Spleen (tissue), 11 donors: ENCODE results near the gene TMPRSS4. TPM values are rescaled to one million over a fixed set of nuclear protein-coding genes. Genes with fewer than 3 reads are reported as not detected.

ENCODE experiments used
- DNase-seq: peaks from one replicate; pipeline ENCODE4 v3.0.0-alpha.2; 2020
- H3K27ac ChIP-seq, 8 donors: fragments of 200-600 bp; sonication (generic) in 7 of 8; 1 replicate in 4 of 8; 2 replicates in 4 of 8; pipeline versions ENCODE4 v1.5.0 to v1.8.0; 2016 to 2021; ENCODE audit warnings: inconsistent platforms in 4 of 8, mild to moderate bottlenecking in 4 of 8, moderate library complexity in 1 of 8
- H3K27me3 ChIP-seq, 7 donors: fragments of 200-600 bp; sonication (generic) in 6 of 7; replicated peaks in 1 of 7; 1 replicate in 4 of 7; 2 replicates in 3 of 7; pipeline versions ENCODE4 v1.5.0 to v1.8.0; 2016 to 2021; ENCODE audit warnings: inconsistent platforms in 3 of 7, mild to moderate bottlenecking in 1 of 7
- H3K36me3 ChIP-seq, 6 donors: fragments of 200-600 bp; sonication (generic) in 5 of 6; 1 replicate in 4 of 6; 2 replicates in 2 of 6; pipeline versions ENCODE4 v1.5.0 to v1.8.0; 2016 to 2021; ENCODE audit warnings: inconsistent platforms in 2 of 6
- H3K4me1 ChIP-seq, 6 donors: fragments of 200-600 bp; sonication (generic) in 5 of 6; 1 replicate in 3 of 6; 2 replicates in 3 of 6; pipeline versions ENCODE4 v1.5.0 to v1.8.0; 2016 to 2021; ENCODE audit warnings: inconsistent platforms in 3 of 6
- H3K4me3 ChIP-seq, 8 donors: fragments of 200-600 bp; sonication (generic) in 7 of 8; 1 replicate in 4 of 8; 2 replicates in 4 of 8; pipeline versions ENCODE4 v1.5.0 to v1.8.0; 2016 to 2021; ENCODE audit warnings: inconsistent platforms in 4 of 8, mild to moderate bottlenecking in 4 of 8, moderate library complexity in 2 of 8
- H3K9me3 ChIP-seq, 8 donors: fragments of 200-600 bp; sonication (generic) in 7 of 8; 1 replicate in 4 of 8; 2 replicates in 4 of 8; pipeline versions ENCODE4 v1.5.0 to v1.8.0; 2016 to 2021; ENCODE audit warnings: inconsistent platforms in 4 of 8
- POLR2A ChIP-seq, 3 donors: fragments of 450-650 bp; IDR thresholded peaks; one replicate each; pipeline ENCODE4 v1.5.1; 2017; ENCODE audit warnings: antibody characterized with exemption in 3 of 3, mild to moderate bottlenecking in 1 of 3
- POLR2AphosphoS5 ChIP-seq, 3 donors: sonication (generic); formaldehyde crosslinking; IDR thresholded peaks; one replicate each; pipeline ENCODE4 v1.5.1; 2017; ENCODE audit warnings: antibody characterized with exemption in 3 of 3
- WGBS, 5 donors: extraction: QIAGEN DNeasy Blood & Tissue Kit in 3 of 5; methylation state at CpG; one replicate each; pipeline versions ENCODE4 v1.1.5 to v1.1.7; 2013 to 2018; 5-methylcytosine and 5-hydroxymethylcytosine counted together
- intact Hi-C: fragments of 100-400 bp; cut with DNase I; formaldehyde crosslinking; loops from one replicate; pipeline ENCODE4 v1.15.0; 2023; ENCODE audit warnings: low total_unique reads
- polyA plus RNA-seq, 3 donors: library from polyadenylated mRNA; stranded (reverse); fragments of 200-250 nt; gene quantifications; one replicate each; pipeline ENCODE4 v1.2.1, GENCODE V29; 2013
- total RNA-seq, 7 donors: library from RNA; depleted of rRNA in 3 of 7; stranded (reverse); fragments of >200 nt in 3 of 7; fragmentation: NEBNext Ultra II Directional in 4 of 7; extraction: Animal tissue kit (Norgen Biotek cat#: 25700) in 4 of 7; gene quantifications; one replicate each; pipeline versions ENCODE4 v1.1.0 to v1.2.1, GENCODE V29; 2016 to 2021
- TF ChIP-seq, protein P1 (sequence below), 11 experiments: fragments of 200-600 bp in 7 of 11; fragments of 450-650 bp in 4 of 11; sonication (generic) in 4 of 11; IDR thresholded peaks in 8 of 11; conservative IDR thresholded peaks in 3 of 11; 1 replicate in 7 of 11; 2 replicates in 4 of 11; pipeline versions ENCODE4 v1.4.0 to v1.8.0; 2016 to 2021; ENCODE audit warnings: antibody characterized with exemption in 11 of 11, inconsistent platforms in 4 of 11, mild to moderate bottlenecking in 1 of 11
- donor health status: healthy with polysubstance abuse.
- donor health status: DM: no; HTN: no; CAD: no; lungs with moderate emphysema.
- donor health status: DM: no; HTN: no; CAD: no.
- donor health status: Bipolar disorder and iron deficiency.
- donor health status: healthy.
- donor health status: DM: no; HTN: no; CAD: no.
- donor health status: DM: yes; HTN: yes; CAD: no.

TMPRSS4 gene
- total and polyA plus RNA-seq, 10 donors = 0.09 to 1.4 (median 0.85) TPM; not detected in 3

DNA sequence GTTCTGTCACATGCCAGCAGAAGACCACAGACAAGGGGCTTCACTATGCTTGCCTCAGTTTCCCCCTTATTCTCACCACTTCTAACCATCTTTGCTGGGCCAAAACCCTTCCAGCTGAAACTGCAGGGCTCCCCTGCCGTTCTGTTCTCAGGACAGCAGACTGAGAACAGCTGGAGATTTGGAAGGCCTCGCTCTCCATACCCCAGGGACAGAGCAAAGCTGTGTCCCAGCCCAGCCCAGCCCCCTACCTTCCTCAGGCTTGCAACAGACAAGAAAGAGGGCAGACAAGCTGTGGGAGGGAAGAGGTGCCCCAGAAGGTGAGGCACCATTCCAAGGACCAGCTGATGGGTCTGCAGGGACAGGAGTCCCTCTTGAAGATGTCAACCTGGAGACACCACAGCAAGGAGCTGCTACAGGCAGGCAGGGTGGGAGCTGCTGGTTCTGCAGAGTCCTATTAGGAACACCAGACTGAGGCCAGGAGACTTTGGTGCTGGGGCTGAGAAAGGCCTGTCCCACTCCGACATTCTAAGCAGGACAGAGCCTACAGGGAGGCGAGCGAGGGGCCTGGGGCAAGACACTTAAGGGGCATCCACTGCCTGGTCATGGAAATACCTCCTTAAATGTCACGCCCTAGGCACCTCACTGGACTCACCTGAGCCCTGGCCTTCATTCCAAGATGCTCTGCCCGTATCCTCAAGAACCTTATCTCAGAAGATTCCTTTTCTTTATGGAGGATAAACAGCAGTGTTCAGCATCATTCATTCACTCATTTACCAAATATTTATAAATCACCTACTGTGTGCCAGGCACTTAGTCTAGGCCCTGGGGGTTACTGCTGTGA is 92.6 kb downstream of the TMPRSS4 start:
- H3K27ac ChIP-seq = no peak overlapping the region
- H3K9me3 ChIP-seq = no peaks in the 10 kb centered on the region
- H3K36me3 ChIP-seq = no peaks in the 10 kb centered on the region
- H3K27me3 ChIP-seq = peaks cover 0 to 69% (median 3%) of the 10 kb centered on the region in 7 donors
- DNase-seq = no peak
- H3K4me1 ChIP-seq = peaks cover 0 to 11% (median 7%) of the 10 kb centered on the region in 6 donors
- intact Hi-C loops = no loop called here
- TF ChIP-seq, protein P1, sequence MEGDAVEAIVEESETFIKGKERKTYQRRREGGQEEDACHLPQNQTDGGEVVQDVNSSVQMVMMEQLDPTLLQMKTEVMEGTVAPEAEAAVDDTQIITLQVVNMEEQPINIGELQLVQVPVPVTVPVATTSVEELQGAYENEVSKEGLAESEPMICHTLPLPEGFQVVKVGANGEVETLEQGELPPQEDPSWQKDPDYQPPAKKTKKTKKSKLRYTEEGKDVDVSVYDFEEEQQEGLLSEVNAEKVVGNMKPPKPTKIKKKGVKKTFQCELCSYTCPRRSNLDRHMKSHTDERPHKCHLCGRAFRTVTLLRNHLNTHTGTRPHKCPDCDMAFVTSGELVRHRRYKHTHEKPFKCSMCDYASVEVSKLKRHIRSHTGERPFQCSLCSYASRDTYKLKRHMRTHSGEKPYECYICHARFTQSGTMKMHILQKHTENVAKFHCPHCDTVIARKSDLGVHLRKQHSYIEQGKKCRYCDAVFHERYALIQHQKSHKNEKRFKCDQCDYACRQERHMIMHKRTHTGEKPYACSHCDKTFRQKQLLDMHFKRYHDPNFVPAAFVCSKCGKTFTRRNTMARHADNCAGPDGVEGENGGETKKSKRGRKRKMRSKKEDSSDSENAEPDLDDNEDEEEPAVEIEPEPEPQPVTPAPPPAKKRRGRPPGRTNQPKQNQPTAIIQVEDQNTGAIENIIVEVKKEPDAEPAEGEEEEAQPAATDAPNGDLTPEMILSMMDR (IDR thresholded peaks at IDR 0.05 in 8 of 11, conservative IDR thresholded peaks at IDR 0.05 in 3 of 11) = no peak
- no peak for TF ChIP-seq POLR2A (IDR thresholded peaks at IDR 0.05)
- no peak for TF ChIP-seq POLR2AphosphoS5 (IDR thresholded peaks at IDR 0.05)
- WGBS, 5 donors = 69 to 84% (median 78%) methylated on average over 6 to 7 of the region's 7 CpGs
- H3K4me3 ChIP-seq = no peak overlapping the region

DNA sequence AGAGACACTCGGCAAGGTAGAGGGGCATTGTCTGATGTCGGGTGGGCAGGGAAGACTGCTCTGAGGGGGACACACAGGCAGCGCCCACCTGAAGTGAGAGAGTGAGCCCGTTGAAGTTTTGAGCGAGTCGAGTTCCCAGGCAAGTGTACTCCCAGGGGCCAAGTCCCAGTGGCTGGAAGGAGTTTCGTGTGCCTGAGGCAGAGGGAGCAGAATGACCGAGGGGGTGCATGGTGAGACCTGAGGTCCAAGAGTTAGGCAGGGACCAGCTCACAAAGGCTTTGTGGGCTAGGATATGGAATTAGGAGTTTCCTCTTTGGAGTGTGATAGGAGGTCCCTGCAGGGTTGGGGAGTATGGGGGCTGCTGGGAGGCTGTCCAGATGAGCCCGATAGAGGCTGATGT is 93.4 kb downstream of the TMPRSS4 start:
- intact Hi-C loops = no loop called here

DNA sequence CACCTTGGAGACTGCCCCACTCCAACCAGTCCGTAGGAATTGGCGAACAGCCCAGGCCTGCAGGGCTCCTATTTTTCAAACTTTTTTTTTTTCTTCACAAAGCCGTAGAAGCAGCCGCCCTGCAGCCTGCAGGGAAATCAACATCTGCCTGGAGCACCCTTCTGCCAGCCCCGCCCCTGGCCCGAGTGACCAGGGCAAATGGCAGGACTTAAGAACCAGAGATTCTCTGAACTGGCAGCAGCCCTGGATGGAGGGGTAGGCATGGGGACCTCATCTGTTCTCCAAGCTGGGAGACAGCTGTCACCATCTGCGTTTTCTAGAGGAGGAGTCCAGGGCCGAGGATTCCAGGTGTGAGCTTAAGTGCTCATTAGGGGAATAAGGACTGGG is 94.0 kb downstream of the TMPRSS4 start:
- intact Hi-C loops = no loop called here
- H3K9me3 ChIP-seq = no peaks in the 10 kb centered on the region
- H3K27ac ChIP-seq = no peak overlapping the region
- peaks cover 0 to 64% (median 3%) of the 10 kb centered on the region in 7 donors for H3K27me3 ChIP-seq
- H3K4me3 ChIP-seq = no peak overlapping the region
- H3K36me3 ChIP-seq = no peaks in the 10 kb centered on the region
- DNase-seq = no peak
- TF ChIP-seq POLR2AphosphoS5 (IDR thresholded peaks at IDR 0.05) (no peak), POLR2A (IDR thresholded peaks at IDR 0.05) (no peak)
- TF ChIP-seq, protein P1 (IDR thresholded peaks at IDR 0.05 in 8 of 11, conservative IDR thresholded peaks at IDR 0.05 in 3 of 11) = no peak
- 56 to 78% (median 75%) methylated on average over 8 of the region's 8 CpGs for WGBS, 5 donors
- H3K4me1 ChIP-seq = peaks cover 0 to 11% (median 7%) of the 10 kb centered on the region in 6 donors

More for the DNA sequence above, 93.4 kb downstream of the TMPRSS4 start:
- DNase-seq = no peak
- Histone ChIP-seq H3K4me1 (peaks cover 0 to 11% (median 7%) of the 10 kb centered on the region in 6 donors), H3K9me3 (no peaks in the 10 kb centered on the region), H3K4me3 (no peak overlapping the region), H3K36me3 (no peaks in the 10 kb centered on the region), H3K27ac (no peak overlapping the region), H3K27me3 (peaks cover 0 to 63% (median 3%) of the 10 kb centered on the region in 7 donors)
- TF ChIP-seq POLR2A (IDR thresholded peaks at IDR 0.05) (no peak), POLR2AphosphoS5 (IDR thresholded peaks at IDR 0.05) (no peak)
- TF ChIP-seq, protein P1 (IDR thresholded peaks at IDR 0.05 in 8 of 11, conservative IDR thresholded peaks at IDR 0.05 in 3 of 11) = no peak
- 75 to 86% (median 83%) methylated on average over 9 of the region's 9 CpGs for WGBS, 5 donors

Other genes starting within 250 kb of the TMPRSS4 start
- gene FXYD6, start 200.4 kb upstream of the TMPRSS4 start, total RNA-seq = 100 to 1,000 TPM in 5 of 7 donors, 10 to 100 TPM in 2; 75.4 to 230 (median 140) TPM
- 10 to 100 TPM; 40.8 to 71.5 (median 51.4) TPM for gene FXYD6, start 200.4 kb upstream of the TMPRSS4 start, polyA plus RNA-seq
- 1 to 10 TPM in 6 of 7 donors, under 1 TPM in 1; 0.95 to 2.2 (median 1.7) TPM for gene TMPRSS13, start 147.7 kb upstream of the TMPRSS4 start, total RNA-seq
- 1 to 10 TPM; 1.3 to 1.9 (median 1.5) TPM for gene TMPRSS13, start 147.7 kb upstream of the TMPRSS4 start, polyA plus RNA-seq
- 100 to 1,000 TPM; 114 to 239 (median 171) TPM for gene IL10RA, start 90.7 kb upstream of the TMPRSS4 start, total RNA-seq
- 10 to 100 TPM; 32.9 to 39.4 (median 38.3) TPM for gene IL10RA, start 90.7 kb upstream of the TMPRSS4 start, polyA plus RNA-seq
- gene SMIM35, start 9.9 kb downstream of the TMPRSS4 start, total RNA-seq = 1 to 10 TPM in 1 of 7 donors, under 1 TPM in 6; 0.20 to 1.3 (median 0.46) TPM
- gene SMIM35, start 9.9 kb downstream of the TMPRSS4 start, polyA plus RNA-seq = under 1 TPM; 0.16 to 0.59 (median 0.33) TPM
- 1 to 10 TPM in 1 of 7 donors, under 1 TPM in 4, not detected in 2; 0.23 to 1.9 (median 0.47) TPM for gene SCN4B, start 75.7 kb downstream of the TMPRSS4 start, total RNA-seq
- under 1 TPM; 0.06 to 0.37 (median 0.14) TPM for gene SCN4B, start 75.7 kb downstream of the TMPRSS4 start, polyA plus RNA-seq
- under 1 TPM in 3 of 7 donors, not detected in 4; 0.03 to 0.15 (median 0.14) TPM for gene SCN2B, start 99.6 kb downstream of the TMPRSS4 start, total RNA-seq
- gene SCN2B, start 99.6 kb downstream of the TMPRSS4 start, polyA plus RNA-seq = under 1 TPM; 0.02 to 0.04 (median 0.03) TPM
- gene JAML, start 147.9 kb downstream of the TMPRSS4 start, total RNA-seq = 100 to 1,000 TPM in 2 of 7 donors, 10 to 100 TPM in 5; 45.5 to 180 (median 91.3) TPM
- 100 to 1,000 TPM in 1 of 3 donors, 10 to 100 TPM in 2; 18.2 to 154 (median 42.0) TPM for gene JAML, start 147.9 kb downstream of the TMPRSS4 start, polyA plus RNA-seq
- gene MPZL3, start 175.3 kb downstream of the TMPRSS4 start, total RNA-seq = 10 to 100 TPM in 3 of 7 donors, 1 to 10 TPM in 4; 4.3 to 12.9 (median 9.2) TPM
- 1 to 10 TPM; 2.0 to 2.1 (median 2.1) TPM for gene MPZL3, start 175.3 kb downstream of the TMPRSS4 start, polyA plus RNA-seq
- 10 to 100 TPM in 3 of 7 donors, 1 to 10 TPM in 4; 7.0 to 18.4 (median 9.8) TPM for gene MPZL2, start 187.2 kb downstream of the TMPRSS4 start, total RNA-seq
- 1 to 10 TPM; 1.6 to 2.0 (median 1.8) TPM for gene MPZL2, start 187.2 kb downstream of the TMPRSS4 start, polyA plus RNA-seq
- gene CD3E, start 227.7 kb downstream of the TMPRSS4 start, total RNA-seq = 10 to 100 TPM; 49.1 to 89.2 (median 60.0) TPM
- gene CD3E, start 227.7 kb downstream of the TMPRSS4 start, polyA plus RNA-seq = 10 to 100 TPM; 20.5 to 51.4 (median 32.9) TPM